Astrocyte of the spinal cord (primary cell): ENCODE results near the gene CASK.
"Not testable (repeated sequence)": the region's sequence is repeated elsewhere in the genome, so short reads cannot be mapped to it uniquely, and the experiment has no call there.

ENCODE experiments used
- DNase-seq: peaks from one replicate; pipeline ENCODE4 v3.0.0; 2011; ENCODE audit warnings: low read depth, low spot score
- H3K4me3 ChIP-seq: 2 replicates; pipeline ENCODE4 v1.5.1; 2011; ENCODE audit warnings: low read depth, mild to moderate bottlenecking, low read length, moderate library complexity
- CTCF ChIP-seq: IDR thresholded peaks from 2 replicates; pipeline ENCODE4 v1.5.1; 2012; ENCODE audit warnings: low read depth, mild to moderate bottlenecking, low read length, inconsistent platforms
- in situ Hi-C: cut with HindIII; loops from 2 replicates; pipeline ENCODE4 v1.10.0; 2017; ENCODE audit warnings: low sequenced_read_pairs

CASK gene

GRCh38 chrX:41661366-41662095, 261.8 kb downstream of the CASK start:
- peak; percentile 36 for DNase-seq
- in situ Hi-C loops, result no loop called here

GRCh38 chrX:41655631-41656030, 267.7 kb downstream of the CASK start:
- no peak for DNase-seq
- no peak for TF ChIP-seq CTCF
- in situ Hi-C loops, result no loop called here
- H3K4me3 ChIP-seq, result no peak overlapping the region

More at GRCh38 chrX:41661366-41662095, 261.8 kb downstream of the CASK start:
- no peak overlapping the region for H3K4me3 ChIP-seq
- no peak for TF ChIP-seq CTCF

GRCh38 chrX:41655101-41655500, 268.3 kb downstream of the CASK start:
- TF ChIP-seq CTCF, result no peak
- DNase-seq, result no peak
- H3K4me3 ChIP-seq, result no peak overlapping the region
- in situ Hi-C loops, result no loop called here

GRCh38 chrX:41653125-41653524, 270.2 kb downstream of the CASK start:
- in situ Hi-C loops, result no loop called here
- no peak for TF ChIP-seq CTCF
- no peak overlapping the region for H3K4me3 ChIP-seq
- DNase-seq, result no peak

GRCh38 chrX:41646201-41646600, 277.2 kb downstream of the CASK start:
- in situ Hi-C loops, H3K4me3 ChIP-seq, DNase-seq: not testable (repeated sequence)

GRCh38 chrX:41634284-41634683, 289.1 kb downstream of the CASK start:
- in situ Hi-C loops, result no loop called here
- TF ChIP-seq CTCF, result no peak
- H3K4me3 ChIP-seq, result no peak overlapping the region
- peak; percentile 58 for DNase-seq

- no peak for DNase-seq
- no peak overlapping the region for H3K4me3 ChIP-seq
- no peak for TF ChIP-seq CTCF
- in situ Hi-C loops, result no loop called here
These were observed 293.3 kb downstream of the CASK start for GRCh38 chrX:41630091-41630490.
